Stimulated activated CD4-positive, alpha-beta T cell treated with anti-CD3 and anti-CD28 coated beads, Interleukin-4, amount 100 ng/mL, for 24 hours (primary cell): ENCODE measurements around the gene SS18L1.

Experiments
- DNase-seq: peaks from one replicate; pipeline ENCODE4 v3.0.0-alpha.2; 2020

Gene SS18L1

GRCh38 chr20:62230276-62230675, 86.7 kb downstream of the SS18L1 start:
- no peak for DNase-seq

- DNase-seq, result no peak
Measured at GRCh38 chr20:62230696-62231095, 87.1 kb downstream of the SS18L1 start.

DNA sequence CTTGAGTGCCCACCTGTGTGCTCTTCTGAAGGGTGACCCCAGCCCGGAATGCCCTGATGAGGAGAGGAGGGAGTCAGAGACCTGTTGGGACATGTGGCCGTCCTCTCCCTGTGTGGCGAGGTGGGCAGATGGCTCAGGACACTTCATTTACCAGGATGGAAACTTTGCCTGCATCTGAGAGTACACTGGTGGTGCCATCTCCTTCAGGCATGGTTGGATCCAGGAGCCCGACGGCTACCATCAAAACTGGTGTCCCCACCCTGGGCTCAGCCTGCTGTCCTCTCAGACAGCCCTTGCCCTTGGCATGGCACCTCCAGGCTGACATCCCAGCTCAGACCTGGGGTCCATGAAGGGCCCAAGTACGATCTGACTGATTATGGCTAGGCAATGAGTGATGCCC, 87.7 kb downstream of the SS18L1 start:
- no peak for DNase-seq
